Germinal center (tissue), 1 donor: ENCODE measurements around the gene LAPTM5.
A peak's percentile ranks its signal among the peaks of the same experiment; 100 is the strongest.

Source experiments
- DNase-seq: peaks from one replicate; pipeline ENCODE4 v3.0.0; 2012; ENCODE audit warnings: mixed read lengths, low spot score

The LAPTM5 gene

GRCh38 chr1:30755334-30755733, 2.2 kb downstream of the LAPTM5 start:
- no peak for DNase-seq

- peak; percentile 84 for DNase-seq
Observed at GRCh38 chr1:30754684-30755171, 2.8 kb downstream of the LAPTM5 start.

DNA sequence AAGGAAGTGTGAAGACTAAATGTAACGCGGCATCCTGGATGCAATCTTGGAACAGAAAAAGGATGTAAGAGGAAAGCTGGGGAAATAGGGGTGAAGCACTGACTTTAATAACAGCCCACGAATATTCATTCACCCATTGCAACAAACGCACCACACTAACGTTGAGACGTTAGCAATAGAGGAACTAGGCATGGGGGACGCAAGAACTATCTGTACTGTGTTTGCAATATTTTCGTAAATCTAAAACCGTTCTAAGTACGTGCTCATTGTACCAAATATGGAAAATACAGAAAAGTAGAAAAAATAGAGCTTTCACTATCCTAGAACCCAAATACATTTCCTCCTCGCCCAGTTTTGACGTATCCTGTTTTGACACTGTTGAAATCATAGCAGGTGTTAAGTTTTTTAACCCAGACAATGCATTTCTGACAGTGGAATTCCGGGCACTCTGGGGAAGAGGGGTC, 3.9 kb downstream of the LAPTM5 start:
- no peak for DNase-seq

DNA sequence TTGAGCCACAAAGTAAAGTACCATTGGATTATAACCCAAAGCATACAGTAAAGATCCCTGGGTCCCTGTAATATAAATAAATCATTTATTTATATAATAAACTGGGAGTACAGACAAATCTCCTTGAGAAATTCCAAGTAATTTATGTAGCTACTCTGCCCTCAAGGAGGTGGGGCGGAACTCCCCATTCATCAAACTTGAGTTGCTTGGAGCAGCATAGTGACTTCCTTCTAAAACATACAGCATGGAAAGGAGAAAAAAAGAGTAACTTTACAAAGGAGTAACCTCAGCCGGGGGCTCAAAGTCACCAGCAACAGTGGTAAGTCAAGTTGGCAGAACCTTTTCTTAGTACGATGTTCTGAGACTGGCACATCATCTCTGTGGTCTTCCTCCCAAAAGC, 4.5 kb downstream of the LAPTM5 start:
- DNase-seq, result no peak

GRCh38 chr1:30752651-30752908, 5.0 kb downstream of the LAPTM5 start:
- no peak for DNase-seq

- no peak for DNase-seq
Observed at GRCh38 chr1:30751830-30752650, 5.5 kb downstream of the LAPTM5 start.

DNA sequence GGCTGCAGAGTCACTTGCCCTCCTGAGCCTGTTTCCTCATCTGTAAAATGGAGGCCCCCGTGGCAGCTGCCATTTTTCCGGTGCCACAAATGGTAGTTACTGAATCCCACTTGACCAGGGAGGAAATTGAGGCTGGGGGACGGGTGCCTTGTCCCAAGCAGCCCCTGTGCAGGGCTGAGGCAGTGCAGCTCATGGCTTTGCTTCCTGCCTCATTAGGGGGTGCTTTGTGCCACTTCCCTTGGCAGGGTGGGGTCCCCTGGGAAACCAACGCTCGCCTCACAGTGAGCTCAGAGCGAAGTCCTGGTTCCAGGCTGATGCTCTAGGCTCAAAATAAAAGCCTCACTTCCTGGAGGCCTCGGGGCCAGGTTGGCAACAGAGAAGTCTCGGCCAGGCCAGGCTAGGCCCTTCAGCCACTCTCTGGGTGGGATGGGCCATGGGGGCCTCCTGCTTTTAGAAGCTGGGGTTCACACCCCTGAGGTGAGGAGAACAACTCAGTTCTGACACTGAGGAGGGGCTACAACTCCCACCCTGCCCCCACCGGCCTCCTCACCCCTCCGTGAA, 6.8 kb downstream of the LAPTM5 start:
- DNase-seq, result peak; percentile 78

DNA sequence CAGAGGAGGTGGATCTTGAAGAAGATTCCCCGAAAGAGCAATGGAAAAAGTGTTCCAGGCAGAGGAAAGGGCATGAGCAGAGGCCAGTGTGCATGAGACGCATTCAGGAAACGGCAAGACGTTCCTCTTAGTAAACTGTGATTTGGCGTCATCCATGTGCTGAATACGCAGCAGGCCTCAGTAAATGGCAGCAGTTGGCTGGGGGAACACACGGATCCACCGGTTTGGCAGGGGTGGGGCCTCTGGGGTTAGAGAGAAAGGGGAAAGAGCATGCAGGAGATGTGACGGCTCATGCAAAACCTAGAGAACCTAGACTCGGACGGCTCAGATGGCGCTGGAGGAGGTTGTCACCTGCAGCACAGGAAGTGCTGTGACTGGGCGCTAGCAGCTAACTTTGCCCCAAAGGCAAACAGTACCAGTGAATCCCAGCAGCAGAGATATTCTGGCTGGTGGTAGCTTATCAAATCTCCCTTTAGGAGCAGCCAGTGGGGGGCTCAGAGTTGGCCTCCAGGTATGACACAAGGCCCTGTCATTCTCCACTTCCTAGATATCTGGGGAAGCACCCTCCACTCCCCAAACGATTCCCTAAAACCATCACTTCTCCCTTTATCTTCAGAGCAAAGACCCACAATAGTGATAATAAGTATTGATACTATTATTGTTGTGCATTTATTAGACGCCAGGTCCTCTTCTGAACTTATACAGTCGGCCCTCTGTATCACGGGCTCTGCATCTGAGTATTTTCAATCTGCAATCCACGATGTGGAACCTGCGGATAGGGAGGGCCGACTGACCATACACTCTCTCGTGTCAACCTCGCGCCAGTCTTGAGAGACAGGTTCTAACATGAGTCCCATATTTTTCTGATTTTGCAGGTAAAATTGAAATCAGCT, 7.6 kb downstream of the LAPTM5 start:
- peak; percentile 76 for DNase-seq

DNA sequence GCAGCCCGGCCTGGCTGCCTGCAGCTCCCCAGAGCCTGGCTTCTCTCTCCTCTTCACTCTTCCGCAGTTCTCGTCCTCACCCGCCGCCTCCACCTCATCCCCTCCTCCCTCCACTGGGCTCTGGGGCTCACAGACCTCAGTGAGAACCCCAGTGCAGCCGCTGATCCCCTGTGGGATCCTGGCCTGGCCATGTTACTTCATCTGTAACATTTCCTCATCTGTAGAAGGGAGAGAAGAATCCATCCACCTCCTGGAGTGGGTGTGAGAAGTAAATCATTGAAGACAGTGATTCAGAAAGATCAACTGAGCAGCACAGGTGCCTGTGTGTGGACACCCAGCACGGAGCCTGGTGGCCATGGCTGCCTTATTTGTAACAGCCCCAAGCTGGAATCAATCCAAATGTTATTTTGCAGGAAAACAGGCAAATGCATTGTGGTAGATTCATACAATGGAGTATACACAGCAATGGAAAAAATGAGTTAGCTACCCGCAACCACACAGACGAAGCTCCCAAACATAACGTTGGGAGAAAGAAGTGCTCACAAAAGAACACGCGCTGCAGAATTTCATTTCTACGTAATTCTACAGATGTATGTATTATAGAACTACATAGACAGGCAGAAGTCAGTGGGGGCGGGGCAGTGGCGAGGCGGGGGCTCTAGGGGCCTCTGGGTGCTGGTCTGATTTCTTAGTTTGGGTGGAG, 8.7 kb downstream of the LAPTM5 start:
- no peak for DNase-seq

DNA sequence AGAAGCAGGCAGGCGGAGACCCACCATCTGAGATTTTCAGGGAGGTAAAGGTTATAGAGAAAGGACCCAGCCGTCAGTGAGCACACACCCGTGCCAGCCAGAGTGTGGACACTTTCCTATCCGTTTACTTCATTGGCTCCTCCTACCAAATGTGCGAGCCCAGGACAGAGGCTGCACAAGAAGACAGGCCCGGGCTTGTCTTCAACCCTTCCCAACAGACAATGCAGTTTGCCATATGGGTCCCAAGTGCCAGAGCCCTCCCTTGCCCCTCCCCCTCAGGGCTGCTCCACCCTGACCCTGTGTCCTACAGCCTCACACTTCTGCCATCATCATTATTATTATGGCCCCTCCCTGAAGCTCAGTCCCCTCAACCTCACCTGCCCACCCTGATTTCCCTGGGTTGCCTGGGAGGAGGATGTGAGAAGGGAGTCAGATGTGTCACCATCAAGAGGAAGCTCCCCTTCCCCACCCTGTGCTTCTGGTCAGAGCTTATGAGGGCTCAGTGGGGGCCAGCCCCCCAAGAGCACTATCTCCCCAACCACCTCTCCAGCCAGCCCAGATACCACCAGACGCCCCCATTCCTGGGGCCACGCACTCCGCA, 9.4 kb downstream of the LAPTM5 start:
- DNase-seq, result no peak

DNA sequence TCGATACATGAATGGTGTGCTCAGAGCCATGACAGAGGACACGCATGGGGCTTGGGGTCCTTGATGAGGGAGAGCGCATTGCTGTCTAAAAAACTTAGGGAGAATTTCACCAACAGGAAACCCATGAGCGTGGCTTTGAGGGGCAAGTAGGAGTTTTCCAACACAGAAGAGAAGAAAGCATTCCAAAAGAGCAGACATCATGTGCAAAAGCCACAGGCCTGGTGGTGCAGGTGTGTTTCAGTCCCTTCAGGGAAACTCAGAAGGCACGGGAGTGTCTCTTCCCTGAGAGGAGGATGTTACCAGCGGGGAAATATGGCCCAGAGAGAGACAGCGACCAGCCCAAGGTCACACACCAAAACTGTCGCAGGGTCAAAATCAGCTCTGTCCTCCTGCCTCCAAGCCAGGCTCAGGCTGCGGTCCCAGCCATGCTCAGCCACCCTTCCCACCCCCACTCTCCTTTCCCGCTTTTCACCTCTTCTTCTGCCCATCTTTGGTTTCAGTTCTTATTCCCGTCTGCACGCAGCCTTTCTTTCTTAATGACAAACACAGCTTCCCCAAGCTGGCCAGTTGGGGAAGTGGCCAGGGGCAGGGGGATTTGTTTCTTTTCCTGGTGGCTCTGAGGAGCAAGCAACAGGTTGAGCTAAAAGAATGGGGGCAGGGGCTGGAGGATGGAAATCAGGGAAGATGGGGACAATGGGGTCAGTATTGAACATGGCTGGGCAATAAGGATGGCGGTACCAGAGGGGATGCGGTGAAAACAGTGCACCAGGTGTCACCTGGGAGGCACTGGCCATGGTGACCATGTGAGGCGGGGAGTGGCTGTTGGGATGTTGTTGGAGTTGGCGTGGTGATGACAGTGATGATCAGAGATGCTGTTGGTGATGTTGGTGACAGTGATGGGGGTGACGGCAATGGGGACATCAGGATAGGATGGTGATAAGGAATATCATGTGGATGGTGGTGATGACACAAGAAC, 10.3 kb downstream of the LAPTM5 start:
- no peak for DNase-seq

GRCh38 chr1:30746212-30747032, 11.2 kb downstream of the LAPTM5 start:
- DNase-seq, result no peak

GRCh38 chr1:30745834-30746208, 11.8 kb downstream of the LAPTM5 start:
- DNase-seq, result no peak

GRCh38 chr1:30745156-30745833, 12.3 kb downstream of the LAPTM5 start:
- DNase-seq, result no peak

DNA sequence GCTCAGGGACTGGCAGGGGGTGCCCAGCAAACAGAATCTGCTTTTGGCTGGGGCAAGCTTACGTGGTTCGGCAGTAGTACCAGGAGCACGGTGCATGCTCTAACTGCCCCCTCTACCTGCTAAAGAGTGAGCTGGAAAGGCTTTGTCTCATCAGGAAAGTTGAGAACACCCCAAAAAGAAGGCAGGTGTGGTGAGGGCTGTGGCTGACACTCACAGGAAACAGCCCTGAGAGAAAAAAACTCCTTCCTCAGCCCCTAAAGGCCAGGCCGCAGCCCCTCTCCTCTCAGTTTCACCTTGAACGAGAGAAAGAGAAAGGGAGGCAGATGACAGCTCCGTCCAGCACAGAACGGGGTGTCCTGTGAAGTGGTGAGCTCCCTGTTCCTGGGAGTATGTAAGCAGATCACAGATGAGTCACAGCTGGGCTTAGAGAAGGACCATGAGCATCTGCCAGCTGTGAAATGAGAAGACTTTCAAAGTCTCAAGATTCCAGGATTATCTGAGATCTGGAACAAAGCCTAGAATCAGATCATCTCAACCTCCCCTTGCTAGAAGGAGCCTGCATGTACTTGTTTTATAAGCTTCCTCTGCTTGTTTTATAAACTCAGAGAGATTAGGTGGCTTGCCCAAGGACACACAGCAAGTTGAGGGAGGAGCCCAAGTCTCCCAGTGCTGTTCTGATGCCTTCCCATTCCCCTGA, 13.4 kb downstream of the LAPTM5 start:
- no peak for DNase-seq

- DNase-seq, result peak; percentile 75
Observed at GRCh38 chr1:30743584-30744059, 14.0 kb downstream of the LAPTM5 start.

- no peak for DNase-seq
Observed at GRCh38 chr1:30742963-30743559, 14.5 kb downstream of the LAPTM5 start.
